Esophagus muscularis mucosa (tissue), 4 donors: ENCODE results near the gene NTF3. TPM values are rescaled to one million over a fixed set of nuclear protein-coding genes. Genes with fewer than 3 reads are reported as not detected.

Source experiments
- DNase-seq: peaks from one replicate; pipeline ENCODE4 v3.0.0-alpha.2; 2017; ENCODE audit errors: extremely low spot score
- H3K27ac ChIP-seq, 4 donors: fragments of 200-600 bp; sonication (generic); replicated peaks in 1 of 4; 1 replicate in 3 of 4; 2 replicates in 1 of 4; pipeline ENCODE4 v1.5.1; 2016 to 2019; ENCODE audit warnings: mild to moderate bottlenecking in 1 of 4
- H3K27me3 ChIP-seq, 4 donors: fragments of 200-600 bp; sonication (generic); one replicate each; pipeline versions ENCODE4 v1.5.1 to v1.6.0; 2016 to 2019
- H3K36me3 ChIP-seq, 4 donors: fragments of 200-600 bp; sonication (generic); one replicate each; pipeline ENCODE4 v1.5.1; 2016 to 2019
- H3K4me1 ChIP-seq, 4 donors: fragments of 200-600 bp; sonication (generic); one replicate each; pipeline ENCODE4 v1.5.1; 2016 to 2019
- H3K4me3 ChIP-seq, 4 donors: fragments of 200-600 bp; sonication (generic); 1 replicate in 2 of 4; 2 replicates in 2 of 4; pipeline ENCODE4 v1.5.1; 2016 to 2019; ENCODE audit warnings: mild to moderate bottlenecking in 4 of 4, moderate library complexity in 1 of 4
- H3K9me3 ChIP-seq, 4 donors: fragments of 200-600 bp; sonication (generic); 1 replicate in 3 of 4; 2 replicates in 1 of 4; pipeline ENCODE4 v1.5.1; 2016 to 2019
- CTCF ChIP-seq, 3 experiments: fragments of 200-600 bp in 2 of 3; fragments of 450-650 bp in 1 of 3; sonication (generic) in 2 of 3; IDR thresholded peaks; one replicate each; pipeline ENCODE4 v1.5.1; 2017 to 2019; ENCODE audit warnings: antibody characterized with exemption in 3 of 3, mild to moderate bottlenecking in 2 of 3, moderate library complexity in 1 of 3
- EP300 ChIP-seq: sonication (generic); formaldehyde crosslinking; IDR thresholded peaks from one replicate; pipeline ENCODE4 v1.6.1; 2017; ENCODE audit warnings: antibody characterized with exemption
- POLR2A ChIP-seq: fragments of 450-650 bp; IDR thresholded peaks from one replicate; pipeline ENCODE4 v1.6.1; 2017; ENCODE audit warnings: antibody characterized with exemption, moderate library complexity, mild to moderate bottlenecking, low read depth
- POLR2AphosphoS5 ChIP-seq, 2 donors: sonication (generic); formaldehyde crosslinking; IDR thresholded peaks; one replicate each; pipeline ENCODE4 v1.6.1; 2017; ENCODE audit warnings: antibody characterized with exemption in 2 of 2
- WGBS: methylation state at CpG from one replicate; pipeline ENCODE4 v1.1.5; 2018; 5-methylcytosine and 5-hydroxymethylcytosine counted together
- intact Hi-C: fragments of 100-400 bp; cut with DNase I; formaldehyde crosslinking; loops from one replicate; pipeline ENCODE4 v1.15.1; 2023
- total RNA-seq, 4 donors: library from RNA; depleted of rRNA; stranded (reverse); fragments of >200 nt; gene quantifications; one replicate each; pipeline versions ENCODE4 v1.1.0 to v1.2.1, GENCODE V29; 2016

NTF3 gene
- total RNA-seq, 4 donors from 2014 or later = 0.71 to 1.2 (median 1.0) TPM; not detected in 1

GRCh38 chr12:5440978-5441377 is 9.1 kb downstream of the NTF3 start:
- Histone ChIP-seq H3K27ac (no peak overlapping the region), H3K4me1 (peaks cover 0 to 5% (median 0%) of the 10 kb centered on the region in 4 donors), H3K36me3 (no peaks in the 10 kb centered on the region), H3K27me3 (peaks cover 0 to 72% (median 0%) of the 10 kb centered on the region in 4 donors), H3K4me3 (no peak overlapping the region), H3K9me3 (peaks cover 0 to 13% (median 0%) of the 10 kb centered on the region in 4 donors)
- intact Hi-C loops = no loop called here
- DNase-seq = no peak
- TF ChIP-seq CTCF (IDR thresholded peaks at IDR 0.05) = no peak
- TF ChIP-seq POLR2AphosphoS5 (IDR thresholded peaks at IDR 0.05) = no peak
- no peak for TF ChIP-seq POLR2A
- no peak for TF ChIP-seq EP300
- 79% methylated on average over 7 of the region's 7 CpGs for WGBS

- Histone ChIP-seq H3K4me3 (no peak overlapping the region), H3K36me3 (no peaks in the 10 kb centered on the region), H3K4me1 (peaks cover 0 to 5% (median 0%) of the 10 kb centered on the region in 4 donors), H3K27me3 (peaks cover 0 to 67% (median 0%) of the 10 kb centered on the region in 4 donors), H3K9me3 (peaks cover 0 to 13% (median 0%) of the 10 kb centered on the region in 4 donors), H3K27ac (no peak overlapping the region)
- DNase-seq = no peak
- intact Hi-C loops = loop anchor here (2.0 kb wide), 1 partner anchor 271 kb away; no protein-coding TSS in a partner anchor
- 71% methylated on average over 10 of the region's 10 CpGs for WGBS
- no peak for TF ChIP-seq POLR2A
- TF ChIP-seq CTCF (IDR thresholded peaks at IDR 0.05) = no peak
- TF ChIP-seq EP300 = no peak
- no peak for TF ChIP-seq POLR2AphosphoS5 (IDR thresholded peaks at IDR 0.05)
Observed at GRCh38 chr12:5441497-5442236, 9.8 kb downstream of the NTF3 start.

GRCh38 chr12:5442251-5443006 is 10.5 kb downstream of the NTF3 start:
- peaks cover 0 to 13% (median 0%) of the 10 kb centered on the region in 4 donors for H3K9me3 ChIP-seq
- 60% methylated on average over 11 of the region's 11 CpGs for WGBS
- H3K4me1 ChIP-seq = peaks cover 0 to 5% (median 0%) of the 10 kb centered on the region in 4 donors
- peaks cover 0 to 61% (median 0%) of the 10 kb centered on the region in 4 donors for H3K27me3 ChIP-seq
- no peak overlapping the region for H3K4me3 ChIP-seq
- DNase-seq = no peak
- no peak overlapping the region for H3K27ac ChIP-seq
- intact Hi-C loops = loop anchor here (2.0 kb wide), 1 partner anchor 272 kb away; no protein-coding TSS in a partner anchor
- H3K36me3 ChIP-seq = no peaks in the 10 kb centered on the region
- TF ChIP-seq EP300 (no peak), CTCF (IDR thresholded peaks at IDR 0.05) (peak; percentile 46 to 55 (median 52))

- Histone ChIP-seq H3K4me3 (no peak overlapping the region), H3K27me3 (peaks cover 0 to 52% (median 0%) of the 10 kb centered on the region in 4 donors), H3K36me3 (no peaks in the 10 kb centered on the region), H3K4me1 (peaks cover 0 to 8% (median 2%) of the 10 kb centered on the region in 4 donors), H3K9me3 (no peaks in the 10 kb centered on the region), H3K27ac (no peak overlapping the region)
- DNase-seq = no peak
- WGBS = 81% methylated on average over 6 of the region's 6 CpGs
- intact Hi-C loops = no loop called here
- TF ChIP-seq POLR2A = no peak
- TF ChIP-seq CTCF (IDR thresholded peaks at IDR 0.05) = no peak
- TF ChIP-seq POLR2AphosphoS5 (IDR thresholded peaks at IDR 0.05) = no peak
- TF ChIP-seq EP300 = no peak
Observed at GRCh38 chr12:5444520-5444919, 12.6 kb downstream of the NTF3 start.
